KMS-11 (cell line): Measurements from ENCODE around the gene CTNNA3.

Experiments
- H2AFZ ChIP-seq: fragments of 200-600 bp; sonication (generic); 2 replicates; pipeline ENCODE4 v1.6.1; 2016; ENCODE audit warnings: antibody characterized with exemption, mixed run types, low read depth
- H3K27ac ChIP-seq: fragments of 200-600 bp; sonication (generic); 2 replicates; pipeline ENCODE4 v1.6.1; 2016; ENCODE audit warnings: mild to moderate bottlenecking, mixed run types
- H3K27me3 ChIP-seq: fragments of 200-600 bp; sonication (generic); 2 replicates; pipeline ENCODE4 v1.6.1; 2017; ENCODE audit warnings: mild to moderate bottlenecking, low read depth, mixed run types, moderate library complexity; ENCODE audit not compliant: insufficient read depth
- H3K36me3 ChIP-seq: fragments of 200-600 bp; sonication (generic); 2 replicates; pipeline ENCODE4 v1.6.1; 2017; ENCODE audit warnings: mild to moderate bottlenecking, mixed run types; ENCODE audit not compliant: insufficient read depth
- H3K4me1 ChIP-seq: fragments of 200-600 bp; sonication (generic); 2 replicates; pipeline ENCODE4 v1.6.1; 2016; ENCODE audit warnings: mild to moderate bottlenecking, low read depth, mixed run types; ENCODE audit not compliant: poor library complexity, severe bottlenecking
- H3K4me2 ChIP-seq: fragments of 200-600 bp; sonication (generic); 2 replicates; pipeline ENCODE4 v1.7.0; 2016; ENCODE audit warnings: mild to moderate bottlenecking, mixed run types
- H3K4me3 ChIP-seq: fragments of 200-600 bp; sonication (generic); IDR thresholded peaks from 2 replicates; pipeline ENCODE4 v1.6.1; 2017; ENCODE audit warnings: low read depth, low read length, mixed read lengths; ENCODE audit not compliant: insufficient read depth
- H3K79me2 ChIP-seq: fragments of 200-600 bp; sonication (generic); 2 replicates; pipeline ENCODE4 v1.6.1; 2016; ENCODE audit warnings: low read depth, mixed run types; ENCODE audit not compliant: insufficient read depth
- H3K9ac ChIP-seq: fragments of 200-600 bp; sonication (generic); 2 replicates; pipeline ENCODE4 v1.6.1; 2016; ENCODE audit warnings: mild to moderate bottlenecking, mixed run types
- H4K20me1 ChIP-seq: fragments of 200-600 bp; sonication (generic); 2 replicates; pipeline ENCODE4 v1.6.1; 2016; ENCODE audit warnings: mild to moderate bottlenecking, mixed run types; ENCODE audit not compliant: insufficient read depth
- CTCF ChIP-seq: fragments of 200-600 bp; sonication (generic); conservative IDR thresholded peaks from 2 replicates; pipeline ENCODE4 v1.6.1; 2017; ENCODE audit warnings: low read depth, mild to moderate bottlenecking, antibody characterized with exemption, low read length, moderate library complexity, mixed read lengths

CTNNA3 gene

GRCh38 chr10:66748217-66748616, 947.8 kb downstream of the CTNNA3 start:
- no peaks in the 10 kb centered on the region for H3K27me3 ChIP-seq
- H3K36me3 ChIP-seq: no peaks in the 10 kb centered on the region
- H3K4me3 ChIP-seq: no peak overlapping the region
- no peak overlapping the region for H2AFZ ChIP-seq
- no peak overlapping the region for H3K27ac ChIP-seq
- no peaks in the 10 kb centered on the region for H3K79me2 ChIP-seq
- no peaks in the 10 kb centered on the region for H4K20me1 ChIP-seq
- no peaks in the 10 kb centered on the region for H3K4me1 ChIP-seq
- H3K4me2 ChIP-seq: no peak overlapping the region
- no peak overlapping the region for H3K9ac ChIP-seq
- no peak for TF ChIP-seq CTCF

- H3K4me2 ChIP-seq: no peak overlapping the region
Measured at GRCh38 chr10:66747451-66747850, 948.5 kb downstream of the CTNNA3 start.

DNA sequence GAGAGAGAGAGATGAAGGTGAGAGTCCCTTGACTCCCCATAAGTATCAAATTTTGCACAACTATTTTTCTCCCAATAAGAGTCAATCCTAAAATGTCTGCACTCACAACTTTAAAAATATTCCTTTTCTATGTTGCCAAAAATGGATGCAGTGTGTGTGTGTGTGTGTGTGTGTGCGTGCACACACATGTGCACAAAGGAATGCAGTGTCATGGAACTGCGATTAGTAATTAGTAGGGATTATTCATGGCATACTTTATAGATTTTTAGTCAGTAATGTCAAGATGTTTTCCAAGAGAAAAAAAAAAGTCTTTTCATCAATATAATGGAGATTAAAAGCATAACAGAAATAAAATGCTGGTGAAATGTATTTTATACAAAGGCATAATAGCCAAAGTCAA, 949.3 kb downstream of the CTNNA3 start:
- no peaks in the 10 kb centered on the region for H3K36me3 ChIP-seq
- H3K27ac ChIP-seq: no peak overlapping the region
- no peak overlapping the region for H3K4me3 ChIP-seq
- no peaks in the 10 kb centered on the region for H3K4me1 ChIP-seq
- no peaks in the 10 kb centered on the region for H3K79me2 ChIP-seq
- no peak for TF ChIP-seq CTCF
- H3K4me2 ChIP-seq: no peak overlapping the region
- H4K20me1 ChIP-seq: no peaks in the 10 kb centered on the region
- H3K27me3 ChIP-seq: no peaks in the 10 kb centered on the region
- no peak overlapping the region for H2AFZ ChIP-seq
- H3K9ac ChIP-seq: no peak overlapping the region

More at GRCh38 chr10:66747451-66747850, 948.5 kb downstream of the CTNNA3 start:
- H3K4me1 ChIP-seq: no peaks in the 10 kb centered on the region
- H3K27me3 ChIP-seq: no peaks in the 10 kb centered on the region
- H3K36me3 ChIP-seq: no peaks in the 10 kb centered on the region
- H3K4me3 ChIP-seq: no peak overlapping the region
- no peak overlapping the region for H3K27ac ChIP-seq
- H3K9ac ChIP-seq: no peak overlapping the region
- no peak for TF ChIP-seq CTCF
- no peak overlapping the region for H2AFZ ChIP-seq
- no peaks in the 10 kb centered on the region for H3K79me2 ChIP-seq
- H4K20me1 ChIP-seq: no peaks in the 10 kb centered on the region

- no peak overlapping the region for H2AFZ ChIP-seq
- no peak for TF ChIP-seq CTCF
- no peak overlapping the region for H3K4me2 ChIP-seq
- no peaks in the 10 kb centered on the region for H3K79me2 ChIP-seq
- H3K36me3 ChIP-seq: no peaks in the 10 kb centered on the region
- no peaks in the 10 kb centered on the region for H3K27me3 ChIP-seq
- no peak overlapping the region for H3K9ac ChIP-seq
- no peaks in the 10 kb centered on the region for H4K20me1 ChIP-seq
- no peaks in the 10 kb centered on the region for H3K4me1 ChIP-seq
- H3K27ac ChIP-seq: no peak overlapping the region
- no peak overlapping the region for H3K4me3 ChIP-seq
Measured at GRCh38 chr10:66746246-66746645, 949.7 kb downstream of the CTNNA3 start.
